ENCODE measurements around the gene RNF220.

GRCh38 chr1:44408212-44408582 is 3.1 kb downstream of the RNF220 start:
- no peak for TF ChIP-seq CTCF (IDR thresholded peaks at IDR 0.05)
- no peak for TF ChIP-seq POLR2A (IDR thresholded peaks at IDR 0.05)
- TF ChIP-seq EP300 (IDR thresholded peaks at IDR 0.05): no peak
